PC-9 (cell line): ENCODE data around the gene PLXND1.

Experiments
- EZH2 ChIP-seq: fragments of 200-600 bp; sonication (generic); IDR thresholded peaks from 2 replicates; pipeline ENCODE4 v1.8.0; 2017; ENCODE audit warnings: antibody characterized with exemption, low read depth
- TF ChIP-seq, protein P1 (sequence below): fragments of 200-600 bp; sonication (generic); conservative IDR thresholded peaks from 2 replicates; pipeline ENCODE4 v1.6.1; 2017; ENCODE audit warnings: mixed run types, antibody characterized with exemption, mild to moderate bottlenecking, moderate library complexity

DNA sequence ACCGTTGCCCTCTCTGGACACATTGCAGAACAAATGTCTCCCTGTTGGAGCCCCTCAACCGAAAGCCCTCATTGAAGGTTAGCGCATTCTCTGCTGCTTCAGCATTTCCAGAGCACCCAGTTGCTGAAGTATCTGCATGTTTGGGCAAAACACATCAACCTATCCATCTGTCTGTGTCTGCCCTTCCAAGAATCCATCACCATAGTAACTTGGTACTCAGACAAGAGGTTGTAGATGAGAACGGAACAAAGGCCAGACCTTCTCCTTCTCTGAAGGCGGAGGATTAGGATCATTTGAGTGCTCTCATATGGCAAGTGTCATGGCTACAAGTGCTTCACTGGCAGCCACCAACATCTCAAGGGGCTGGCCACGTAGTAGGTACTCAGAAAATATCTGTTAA is 101.1 kb downstream of the PLXND1 start:
- TF ChIP-seq EZH2 = no peak
- TF ChIP-seq, protein P1, sequence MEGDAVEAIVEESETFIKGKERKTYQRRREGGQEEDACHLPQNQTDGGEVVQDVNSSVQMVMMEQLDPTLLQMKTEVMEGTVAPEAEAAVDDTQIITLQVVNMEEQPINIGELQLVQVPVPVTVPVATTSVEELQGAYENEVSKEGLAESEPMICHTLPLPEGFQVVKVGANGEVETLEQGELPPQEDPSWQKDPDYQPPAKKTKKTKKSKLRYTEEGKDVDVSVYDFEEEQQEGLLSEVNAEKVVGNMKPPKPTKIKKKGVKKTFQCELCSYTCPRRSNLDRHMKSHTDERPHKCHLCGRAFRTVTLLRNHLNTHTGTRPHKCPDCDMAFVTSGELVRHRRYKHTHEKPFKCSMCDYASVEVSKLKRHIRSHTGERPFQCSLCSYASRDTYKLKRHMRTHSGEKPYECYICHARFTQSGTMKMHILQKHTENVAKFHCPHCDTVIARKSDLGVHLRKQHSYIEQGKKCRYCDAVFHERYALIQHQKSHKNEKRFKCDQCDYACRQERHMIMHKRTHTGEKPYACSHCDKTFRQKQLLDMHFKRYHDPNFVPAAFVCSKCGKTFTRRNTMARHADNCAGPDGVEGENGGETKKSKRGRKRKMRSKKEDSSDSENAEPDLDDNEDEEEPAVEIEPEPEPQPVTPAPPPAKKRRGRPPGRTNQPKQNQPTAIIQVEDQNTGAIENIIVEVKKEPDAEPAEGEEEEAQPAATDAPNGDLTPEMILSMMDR = no peak
